ENCODE data around the gene TBC1D22A. TPM values are rescaled to one million over a fixed set of nuclear protein-coding genes. Genes with fewer than 3 reads are reported as not detected.
A peak's percentile ranks its signal among the peaks of the same experiment; 100 is the strongest.

TBC1D22A gene
- total RNA-seq, 8 experiments from 2014 or later = 6.6 to 31.4 (median 12.3) TPM

- Histone ChIP-seq H3K4me1 (replicated peaks in 1 of 2) (peaks cover 3 to 12% of the 10 kb centered on the region in 2 donors), H3K27ac (no peak overlapping the region), H3K4me3 (no peak overlapping the region)
- ATAC-seq (replicated peaks in 6 of 8) = peak in 7 of 8 experiments; percentile 33 to 91 (median 77)
- in situ Hi-C loops (cut with MboI; ENCODE audit: low pct_unique_long_range_greater_than_20kb in 2 of 9, low sequenced_read_pairs in 9 of 9, unreplicated experiment in 9 of 9) = no loop called here
- 67 to 98% (median 92%) methylated on average over 1 to 7 of the region's 14 CpGs; no CpG with 5 or more reads in 3 of the 10 experiments for WGBS, 10 experiments
Measured at GRCh38 chr22:46934746-46935491, 172.5 kb downstream of the TBC1D22A start.

DNA sequence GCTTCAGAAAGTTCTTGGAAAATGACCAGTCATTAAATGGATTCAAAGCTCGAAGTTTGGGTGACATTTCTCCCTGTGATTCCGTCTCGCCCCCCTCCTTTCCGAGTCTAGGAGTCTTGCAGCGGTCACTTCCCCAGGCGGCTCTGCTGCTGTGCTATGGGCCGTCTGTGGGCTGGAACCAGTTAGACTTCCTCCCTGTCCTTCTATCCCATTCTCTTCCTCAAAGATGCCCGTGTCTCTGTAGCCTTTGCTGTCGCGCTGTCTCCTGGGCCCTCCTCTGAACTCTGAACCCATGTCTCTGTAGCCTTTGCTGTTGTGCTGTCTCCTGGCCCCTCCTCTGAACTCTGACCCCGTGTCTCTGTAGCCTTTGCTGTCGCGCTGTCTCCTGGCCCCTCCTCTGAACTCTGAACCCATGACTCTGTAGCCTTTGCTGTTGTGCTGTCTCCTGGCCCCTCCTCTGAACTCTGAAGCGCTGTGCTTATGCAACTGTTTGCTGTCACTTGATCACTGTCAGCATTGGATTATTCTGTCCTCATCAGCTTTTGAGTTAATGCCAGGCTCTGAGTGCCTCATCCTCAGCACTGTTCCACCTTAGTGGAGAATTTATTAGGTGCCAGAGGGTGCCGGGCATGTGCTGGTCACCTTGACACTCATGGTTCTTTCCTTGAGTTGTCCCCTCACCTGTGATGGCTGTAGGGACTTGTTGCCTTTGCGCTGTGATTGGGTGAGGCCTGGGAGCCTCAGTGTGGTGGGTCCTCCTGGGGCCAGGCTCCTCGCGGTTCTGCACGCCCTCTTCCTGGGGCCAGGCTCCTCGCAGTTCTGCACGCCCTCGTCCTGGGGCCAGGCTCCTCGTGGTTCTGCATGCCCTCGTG, 173.3 kb downstream of the TBC1D22A start:
- Histone ChIP-seq H3K27ac (no peak overlapping the region), H3K4me1 (replicated peaks in 1 of 2) (peaks cover 3 to 12% of the 10 kb centered on the region in 2 donors), H3K4me3 (no peak overlapping the region)
- WGBS, 10 experiments = 30 to 100% (median 72%) methylated on average over 1 to 16 of the region's 24 CpGs; no CpG with 5 or more reads in 1 of the 10 experiments
- in situ Hi-C loops (cut with MboI; ENCODE audit: low pct_unique_long_range_greater_than_20kb in 2 of 9, low sequenced_read_pairs in 9 of 9, unreplicated experiment in 9 of 9) = no loop called here
- ATAC-seq (replicated peaks in 6 of 8) = peak in 7 of 8 experiments; percentile 9 to 68 (median 66)

DNA sequence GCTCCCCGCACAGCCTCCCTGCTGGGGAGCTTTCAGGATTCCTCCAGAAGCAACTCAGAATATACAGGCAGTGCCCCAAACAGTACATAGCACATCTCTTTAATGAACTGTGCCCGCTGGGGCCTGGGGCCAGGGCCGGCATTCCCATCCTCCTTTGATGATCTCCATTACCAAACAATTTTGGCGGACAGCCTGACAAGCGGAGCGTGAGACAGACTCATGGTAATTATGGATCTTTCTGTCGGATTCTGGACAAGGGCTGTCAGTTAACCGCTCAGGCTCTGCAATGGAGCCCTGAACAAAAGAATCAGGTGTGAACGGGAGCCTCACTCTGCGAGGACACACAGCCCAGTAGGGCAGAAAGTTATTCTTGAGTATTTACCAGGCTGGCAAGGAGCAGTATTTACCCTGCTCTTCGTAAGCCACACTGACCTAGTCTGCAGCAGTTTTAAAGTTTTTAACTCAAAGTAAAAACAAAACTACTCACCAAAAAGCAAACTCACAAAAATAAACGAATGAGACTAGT, 174.0 kb downstream of the TBC1D22A start:
- ATAC-seq (replicated peaks in 6 of 8) = peak in 7 of 8 experiments; percentile 13 to 72 (median 36)
- 38 to 95% (median 67%) methylated on average over 1 to 12 of the region's 12 CpGs; no CpG with 5 or more reads in 2 of the 10 experiments for WGBS, 10 experiments
- H3K27ac ChIP-seq = no peak overlapping the region
- no peak overlapping the region for H3K4me3 ChIP-seq
- in situ Hi-C loops (cut with MboI; ENCODE audit: low pct_unique_long_range_greater_than_20kb in 2 of 9, low sequenced_read_pairs in 9 of 9, unreplicated experiment in 9 of 9) = no loop called here
- peaks cover 3 to 12% of the 10 kb centered on the region in 2 donors for H3K4me1 ChIP-seq (replicated peaks in 1 of 2)

DNA sequence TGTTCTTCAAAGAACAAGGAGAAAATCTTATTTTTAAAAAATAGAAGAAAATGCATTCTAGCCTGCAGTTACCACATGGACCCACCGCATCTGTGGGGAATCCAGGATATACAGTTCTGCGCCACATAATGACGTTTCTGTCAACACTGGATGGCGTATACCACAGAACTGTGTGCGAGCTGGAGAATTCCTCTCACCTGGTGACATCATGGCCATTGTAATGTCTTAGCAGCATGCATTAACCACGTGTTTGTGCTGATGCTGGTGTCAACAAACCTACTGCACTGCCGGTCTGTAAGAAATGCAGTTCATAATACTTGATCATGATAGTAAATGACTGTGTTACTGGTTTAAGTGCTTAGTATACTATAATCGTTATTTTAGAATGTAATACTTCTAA, 174.7 kb downstream of the TBC1D22A start:
- Histone ChIP-seq H3K4me3 (no peak overlapping the region), H3K27ac (no peak overlapping the region), H3K4me1 (replicated peaks in 1 of 2) (peaks cover 3 to 12% of the 10 kb centered on the region in 2 donors)
- in situ Hi-C loops (cut with MboI; ENCODE audit: low pct_unique_long_range_greater_than_20kb in 2 of 9, low sequenced_read_pairs in 9 of 9, unreplicated experiment in 9 of 9) = no loop called here
- ATAC-seq (replicated peaks in 6 of 8) = peak in 3 of 8 experiments; percentile 38 to 63 (median 46)
- WGBS, 10 experiments = 60 to 99% (median 92%) methylated on average over 1 to 8 of the region's 8 CpGs; no CpG with 5 or more reads in 1 of the 10 experiments

DNA sequence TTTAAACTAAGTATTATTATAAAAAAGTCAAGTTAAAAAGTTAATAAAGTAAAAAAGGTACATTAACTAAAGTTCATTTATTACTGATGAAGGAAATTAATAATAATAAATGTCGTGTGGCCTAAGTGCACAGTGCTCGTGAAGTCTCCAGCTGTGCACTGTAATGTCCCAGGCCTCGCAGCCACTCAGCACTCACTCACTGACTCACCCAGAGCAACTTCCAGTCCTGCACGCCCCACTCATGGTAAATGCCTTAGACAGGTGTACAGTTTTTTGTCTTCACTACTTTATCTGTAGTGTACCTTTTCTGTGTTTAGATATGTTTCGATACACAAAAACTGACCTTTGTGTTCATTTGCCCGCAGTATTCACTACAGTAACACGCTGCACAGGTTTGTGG, 175.5 kb downstream of the TBC1D22A start:
- Histone ChIP-seq H3K4me1 (replicated peaks in 1 of 2) (peaks cover 3 to 12% of the 10 kb centered on the region in 2 donors), H3K27ac (no peak overlapping the region), H3K4me3 (no peak overlapping the region)
- in situ Hi-C loops (cut with MboI; ENCODE audit: low pct_unique_long_range_greater_than_20kb in 2 of 9, low sequenced_read_pairs in 9 of 9, unreplicated experiment in 9 of 9) = no loop called here
- ATAC-seq (replicated peaks in 6 of 8) = no peak
- WGBS, 10 experiments = 75 to 100% (median 95%) methylated on average over 2 to 7 of the region's 7 CpGs; no CpG with 5 or more reads in 1 of the 10 experiments

DNA sequence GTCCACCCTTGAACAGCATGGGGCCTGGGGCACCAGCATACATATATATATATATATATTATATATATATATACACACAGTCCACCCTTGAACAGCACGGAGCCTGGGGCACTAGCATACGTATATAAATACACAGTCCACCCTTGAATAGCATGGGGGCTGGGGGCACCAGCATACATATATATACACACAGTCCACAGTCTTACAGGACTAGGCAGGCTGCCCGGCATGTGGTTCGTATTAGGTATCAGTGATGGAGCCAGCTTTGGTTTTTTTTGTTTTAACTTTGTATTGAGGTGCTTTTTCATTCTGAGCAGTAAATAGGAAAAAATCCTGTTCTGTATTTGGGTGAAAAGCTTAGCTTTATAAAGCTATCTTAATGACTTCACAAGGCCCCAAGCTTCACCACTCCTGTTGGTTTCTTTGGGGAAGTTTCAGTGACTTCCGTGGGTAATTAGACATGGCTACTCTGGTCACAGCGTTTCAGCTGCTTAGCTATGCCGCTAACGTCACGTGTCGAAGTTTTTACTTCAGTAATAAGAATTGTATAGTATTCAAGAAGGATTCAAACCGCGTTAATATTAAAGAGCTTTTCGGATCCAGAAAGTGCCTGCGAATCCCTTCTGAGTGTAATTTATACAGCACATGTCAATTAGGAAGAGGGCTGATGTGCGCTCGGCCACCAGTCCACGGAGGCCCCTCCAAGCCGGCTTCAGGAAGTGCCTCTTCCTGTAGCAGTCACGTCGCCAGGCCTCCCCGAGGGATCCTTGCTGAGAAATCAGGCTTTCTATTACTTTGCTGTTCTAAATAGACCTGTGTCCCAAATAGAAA, 179.7 kb downstream of the TBC1D22A start:
- Histone ChIP-seq H3K4me1 (replicated peaks in 1 of 2) (peaks cover 11 to 18% of the 10 kb centered on the region in 2 donors), H3K27ac (no peak overlapping the region), H3K4me3 (no peak overlapping the region)
- in situ Hi-C loops (cut with MboI; ENCODE audit: low pct_unique_long_range_greater_than_20kb in 2 of 9, low sequenced_read_pairs in 9 of 9, unreplicated experiment in 9 of 9) = no loop called here
- 71 to 98% (median 88%) methylated on average over 2 to 17 of the region's 21 CpGs for WGBS, 10 experiments
- ATAC-seq (replicated peaks in 6 of 8) = no peak

- in situ Hi-C loops (cut with MboI; ENCODE audit: low pct_unique_long_range_greater_than_20kb in 2 of 9, low sequenced_read_pairs in 9 of 9, unreplicated experiment in 9 of 9) = no loop called here
- H3K27ac ChIP-seq = no peak overlapping the region
- no peak for ATAC-seq (replicated peaks in 6 of 8)
- WGBS, 10 experiments = 40 to 100% (median 93%) methylated on average over 1 to 20 of the region's 22 CpGs
- H3K4me3 ChIP-seq = no peak overlapping the region
- H3K4me1 ChIP-seq (replicated peaks in 1 of 2) = peaks cover 20 to 27% of the 10 kb centered on the region in 2 donors
Measured at GRCh38 chr22:46942799-46943785, 180.6 kb downstream of the TBC1D22A start.

DNA sequence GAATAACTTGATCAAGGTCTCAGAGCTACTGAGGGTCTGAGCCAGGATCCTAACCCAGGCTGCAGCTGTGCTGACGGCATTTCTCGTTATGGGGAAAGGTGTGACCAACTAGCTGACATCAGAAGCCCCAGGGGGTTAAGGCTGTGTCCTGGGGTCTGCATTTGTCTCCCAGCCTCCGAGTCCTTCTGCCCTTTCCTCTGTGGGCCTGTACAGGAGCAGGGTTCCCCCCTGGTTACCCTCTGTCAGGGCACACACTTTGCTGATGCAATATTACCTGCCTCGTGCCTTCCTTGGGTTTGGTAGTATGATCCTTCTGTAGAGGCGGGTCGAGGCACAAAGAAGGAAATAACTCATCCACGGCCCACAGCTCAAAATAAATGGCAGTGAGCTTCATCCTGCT, 183.0 kb downstream of the TBC1D22A start:
- ATAC-seq (replicated peaks in 6 of 8) = peak in 2 of 8 experiments; percentile 24 to 49

DNA sequence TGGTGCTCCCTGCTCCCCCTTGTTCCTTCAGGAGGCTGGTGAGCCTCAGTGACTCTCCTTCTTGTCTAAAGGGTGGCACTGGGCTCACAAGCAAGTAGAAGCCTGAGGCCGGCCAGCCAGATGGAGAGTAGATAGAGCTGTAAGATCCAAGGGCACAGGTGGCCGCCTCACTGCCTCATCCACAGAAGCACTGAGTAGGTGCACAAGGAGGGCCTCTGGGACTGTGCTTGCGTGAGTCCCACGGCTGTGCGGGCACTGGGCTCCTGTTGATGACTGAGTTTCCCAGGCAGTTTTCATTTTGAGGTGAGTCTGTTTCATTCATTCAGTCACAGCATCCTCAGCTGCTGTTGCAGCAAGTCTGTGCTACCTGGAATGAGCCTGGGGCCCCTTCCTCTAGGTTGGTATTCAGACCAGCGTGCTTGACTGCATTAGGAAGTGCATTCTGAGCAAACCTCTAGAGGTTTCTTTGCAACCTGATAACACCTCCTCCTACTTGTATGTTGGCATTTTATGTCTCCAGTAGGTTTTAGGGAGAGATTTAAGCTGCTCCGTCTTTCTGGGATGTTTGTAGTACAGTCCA, 184.0 kb downstream of the TBC1D22A start:
- WGBS, 10 experiments = 100% methylated on average over 1 to 3 of the region's 7 CpGs; no CpG with 5 or more reads in 6 of the 10 experiments
- in situ Hi-C loops (cut with MboI; ENCODE audit: low pct_unique_long_range_greater_than_20kb in 2 of 9, low sequenced_read_pairs in 9 of 9, unreplicated experiment in 9 of 9) = no loop called here
- no peak for ATAC-seq (replicated peaks in 6 of 8)

More for the DNA sequence above, 183.0 kb downstream of the TBC1D22A start:
- WGBS, 10 experiments = 50 to 100% (median 88%) methylated on average over 1 to 6 of the region's 7 CpGs; no CpG with 5 or more reads in 2 of the 10 experiments
- in situ Hi-C loops (cut with MboI; ENCODE audit: low pct_unique_long_range_greater_than_20kb in 2 of 9, low sequenced_read_pairs in 9 of 9, unreplicated experiment in 9 of 9) = no loop called here
- H3K4me1 ChIP-seq (replicated peaks in 1 of 2) = peaks cover 30 to 38% of the 10 kb centered on the region in 2 donors
- H3K4me3 ChIP-seq = no peak overlapping the region
- H3K27ac ChIP-seq = no peak overlapping the region

GRCh38 chr22:46947516-46948257, 185.2 kb downstream of the TBC1D22A start:
- in situ Hi-C loops (cut with MboI; ENCODE audit: low pct_unique_long_range_greater_than_20kb in 2 of 9, low sequenced_read_pairs in 9 of 9, unreplicated experiment in 9 of 9) = no loop called here
- Histone ChIP-seq H3K4me3 (no peak overlapping the region), H3K27ac (no peak overlapping the region), H3K4me1 (replicated peaks in 1 of 2) (peaks cover 30 to 45% of the 10 kb centered on the region in 2 donors)
- 20 to 100% (median 61%) methylated on average over 3 to 12 of the region's 14 CpGs for WGBS, 10 experiments
- peak in 5 of 8 experiments; percentile 40 to 80 (median 50) for ATAC-seq (replicated peaks in 6 of 8)

More for the DNA sequence above, 184.0 kb downstream of the TBC1D22A start:
- Histone ChIP-seq H3K27ac (no peak overlapping the region), H3K4me3 (no peak overlapping the region), H3K4me1 (replicated peaks in 1 of 2) (peaks cover 30 to 42% of the 10 kb centered on the region in 2 donors)

Measured in motor neuron (in vitro differentiated cells).